MCF 10A (cell line): ENCODE results near the gene LRBA. TPM values are rescaled to one million over a fixed set of nuclear protein-coding genes. Genes with fewer than 3 reads are reported as not detected.

Experiments
- BruUV-seq: library from RNA; stranded (reverse); fragments of 400-500 nt; replicated peaks from 2 replicates; lab custom pipeline; 2021; lab: Mats Ljungman, UMichigan
- CTCF ChIA-PET: fragments of 300-600 bp; sonication (Branson Sonifier 250); formaldehyde crosslinking; extraction: SDS; loops from one replicate; lab custom pipeline; 2021; ENCODE audit warnings: antibody characterized with exemption, inconsistent platforms; lab: Yijun Ruan, JAX
- POLR2A ChIA-PET: fragments of 300-600, 350-650 bp; sonication (Branson Sonifier 250); formaldehyde crosslinking; extraction: SDS; loops from one replicate; lab custom pipeline; 2020; ENCODE audit warnings: antibody characterized with exemption, inconsistent platforms; lab: Yijun Ruan, JAX
- DNase-seq: peaks from one replicate; pipeline ENCODE4 v3.0.0-alpha.2; 2018; ENCODE audit not compliant: unreplicated experiment
- H3K27ac Mint-ChIP-seq: one replicate; pipeline ENCODE4 v1.8.0; 2022; ENCODE audit warnings: mild to moderate bottlenecking, low read depth, mixed read lengths; ENCODE audit not compliant: unreplicated experiment
- H3K27me3 Mint-ChIP-seq: one replicate; pipeline ENCODE4 v1.8.0; 2022; ENCODE audit warnings: mixed read lengths; ENCODE audit not compliant: insufficient read depth, unreplicated experiment
- H3K36me3 Mint-ChIP-seq: one replicate; pipeline ENCODE4 v1.8.0; 2022; ENCODE audit warnings: mild to moderate bottlenecking, moderate library complexity, mixed read lengths; ENCODE audit not compliant: insufficient read depth, unreplicated experiment
- H3K4me1 Mint-ChIP-seq: one replicate; pipeline ENCODE4 v1.8.0; 2022; ENCODE audit warnings: mixed read lengths; ENCODE audit not compliant: insufficient read depth, unreplicated experiment
- H3K4me3 Mint-ChIP-seq: one replicate; pipeline ENCODE4 v1.8.0; 2022; ENCODE audit warnings: mild to moderate bottlenecking, moderate library complexity, mixed read lengths; ENCODE audit not compliant: unreplicated experiment
- H3K9me3 Mint-ChIP-seq: one replicate; pipeline ENCODE4 v1.8.0; 2022; ENCODE audit warnings: mixed read lengths; ENCODE audit not compliant: unreplicated experiment
- intact Hi-C: fragments of 100-400 bp; cut with micrococcal nuclease; formaldehyde crosslinking; loops from 2 replicates; pipeline ENCODE4 v1.14.1; 2022
- total RNA-seq: library from RNA; stranded (reverse); gene quantifications from 2 replicates; pipeline ENCODE4 v1.2.3, GENCODE V29; 2022
- TF ChIP-seq, protein P1 (sequence below): fragments of 200-600 bp; IDR thresholded peaks from one replicate; pipeline ENCODE4 v1.8.0; 2022; ENCODE audit warnings: antibody characterized with exemption, mild to moderate bottlenecking; ENCODE audit not compliant: unreplicated experiment

The LRBA gene
- total RNA-seq, 1 experiment from 2014 or later, result 64.5 TPM

DNA sequence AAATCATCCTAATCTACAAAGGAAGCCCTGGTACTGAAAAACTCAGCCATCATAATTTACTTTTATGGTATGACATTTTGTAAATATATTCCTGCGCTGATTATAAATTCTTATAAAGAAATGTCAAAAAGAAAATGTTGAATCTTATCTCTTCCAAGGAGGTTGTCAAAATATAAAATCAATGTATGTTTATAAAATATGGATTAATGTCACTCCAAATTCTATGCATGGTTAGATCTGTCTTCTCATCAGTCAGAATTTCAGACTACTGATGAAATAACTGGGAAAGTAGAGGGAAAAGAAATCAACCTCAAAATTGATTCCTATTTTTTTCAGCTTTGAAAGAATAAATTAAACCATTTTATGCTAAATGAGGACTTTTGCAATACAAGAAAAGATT is 553.1 kb downstream of the LRBA start:
- no peaks in the 10 kb centered on the region for H3K4me1 Mint-ChIP-seq
- H3K4me3 Mint-ChIP-seq, result no peak overlapping the region
- H3K9me3 Mint-ChIP-seq, result no peaks in the 10 kb centered on the region
- ChIA-PET POLR2A (no interaction called here), CTCF (no interaction called here)
- H3K27me3 Mint-ChIP-seq, result no peaks in the 10 kb centered on the region
- H3K36me3 Mint-ChIP-seq, result no peaks in the 10 kb centered on the region
- no TSS peak for BruUV-seq
- TF ChIP-seq, protein P1, sequence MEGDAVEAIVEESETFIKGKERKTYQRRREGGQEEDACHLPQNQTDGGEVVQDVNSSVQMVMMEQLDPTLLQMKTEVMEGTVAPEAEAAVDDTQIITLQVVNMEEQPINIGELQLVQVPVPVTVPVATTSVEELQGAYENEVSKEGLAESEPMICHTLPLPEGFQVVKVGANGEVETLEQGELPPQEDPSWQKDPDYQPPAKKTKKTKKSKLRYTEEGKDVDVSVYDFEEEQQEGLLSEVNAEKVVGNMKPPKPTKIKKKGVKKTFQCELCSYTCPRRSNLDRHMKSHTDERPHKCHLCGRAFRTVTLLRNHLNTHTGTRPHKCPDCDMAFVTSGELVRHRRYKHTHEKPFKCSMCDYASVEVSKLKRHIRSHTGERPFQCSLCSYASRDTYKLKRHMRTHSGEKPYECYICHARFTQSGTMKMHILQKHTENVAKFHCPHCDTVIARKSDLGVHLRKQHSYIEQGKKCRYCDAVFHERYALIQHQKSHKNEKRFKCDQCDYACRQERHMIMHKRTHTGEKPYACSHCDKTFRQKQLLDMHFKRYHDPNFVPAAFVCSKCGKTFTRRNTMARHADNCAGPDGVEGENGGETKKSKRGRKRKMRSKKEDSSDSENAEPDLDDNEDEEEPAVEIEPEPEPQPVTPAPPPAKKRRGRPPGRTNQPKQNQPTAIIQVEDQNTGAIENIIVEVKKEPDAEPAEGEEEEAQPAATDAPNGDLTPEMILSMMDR, result no peak
- intact Hi-C loops, result no loop called here
- H3K27ac Mint-ChIP-seq, result no peak overlapping the region
- DNase-seq, result no peak

DNA sequence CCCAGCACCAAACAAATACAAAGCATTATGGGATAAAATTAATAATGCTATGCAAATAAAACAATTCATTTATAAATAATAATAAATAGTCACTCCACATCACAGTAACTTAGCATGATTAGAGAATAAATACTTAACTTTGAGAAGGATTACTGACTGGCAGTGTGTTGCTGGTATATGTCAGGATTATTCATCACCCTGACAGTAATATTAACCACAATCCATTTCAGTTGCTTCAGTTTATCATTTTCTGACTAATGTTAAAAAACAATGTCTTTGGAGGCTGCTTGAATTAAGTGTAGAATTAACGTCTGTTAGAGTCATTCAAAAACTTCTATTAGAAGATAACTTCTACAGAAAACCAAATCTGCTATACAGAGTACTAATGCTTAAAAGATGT is 557.3 kb downstream of the LRBA start:
- Mint-ChIP-seq H3K36me3 (no peaks in the 10 kb centered on the region), H3K4me1 (no peaks in the 10 kb centered on the region), H3K9me3 (no peaks in the 10 kb centered on the region), H3K27me3 (no peaks in the 10 kb centered on the region), H3K27ac (no peak overlapping the region), H3K4me3 (no peak overlapping the region)
- no peak for DNase-seq
- no TSS peak for BruUV-seq
- TF ChIP-seq, protein P1, result no peak
- POLR2A ChIA-PET, result no interaction called here
- intact Hi-C loops, result no loop called here
- CTCF ChIA-PET, result no interaction called here

DNA sequence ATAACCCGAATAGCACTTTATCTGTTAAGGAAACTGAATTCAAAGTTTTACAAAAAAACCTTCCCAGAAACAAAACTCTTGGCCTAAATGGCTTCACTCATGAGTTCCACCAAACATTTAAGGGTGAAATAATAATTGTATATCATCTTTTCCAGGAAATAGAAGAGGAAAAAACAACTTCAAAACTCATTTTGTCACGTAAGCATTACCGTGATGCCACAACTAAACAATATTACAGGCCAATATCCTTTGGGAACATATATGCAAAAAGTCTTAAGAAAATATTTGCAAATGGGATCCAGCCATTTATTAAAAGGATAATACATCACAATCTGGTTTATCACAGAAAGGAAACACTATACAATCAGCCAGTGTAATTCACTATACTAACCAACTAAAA is 563.2 kb downstream of the LRBA start:
- DNase-seq, result no peak
- Mint-ChIP-seq H3K4me1 (no peaks in the 10 kb centered on the region), H3K36me3 (peaks cover 6% of the 10 kb centered on the region), H3K9me3 (no peaks in the 10 kb centered on the region), H3K27ac (no peak overlapping the region), H3K4me3 (no peak overlapping the region), H3K27me3 (no peaks in the 10 kb centered on the region)
- TF ChIP-seq, protein P1, result no peak
- BruUV-seq, result no TSS peak
- ChIA-PET POLR2A (no interaction called here), CTCF (no interaction called here)
- intact Hi-C loops, result no loop called here

DNA sequence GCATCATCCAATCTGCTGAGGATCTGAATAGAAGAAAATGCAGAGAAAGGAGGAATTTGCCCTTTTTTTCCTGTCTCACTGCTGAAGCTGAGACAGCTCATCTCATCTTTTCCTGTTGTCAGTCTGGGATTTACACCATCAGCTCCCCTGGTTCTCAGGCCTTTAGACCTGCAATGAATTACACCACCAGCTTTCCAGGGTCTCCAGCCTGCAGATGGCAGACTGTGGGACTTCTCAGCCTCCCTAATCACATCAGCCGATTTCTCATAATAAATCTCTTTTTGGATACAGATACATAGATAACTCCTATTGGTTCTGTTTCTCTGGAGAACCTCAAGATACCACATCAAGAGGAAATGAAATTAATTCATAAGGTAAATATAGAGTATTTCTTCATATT is 567.7 kb downstream of the LRBA start:
- Mint-ChIP-seq H3K27me3 (no peaks in the 10 kb centered on the region), H3K36me3 (peaks cover 6% of the 10 kb centered on the region), H3K4me1 (no peaks in the 10 kb centered on the region), H3K27ac (no peak overlapping the region), H3K4me3 (no peak overlapping the region), H3K9me3 (no peaks in the 10 kb centered on the region)
- TF ChIP-seq, protein P1, result no peak
- POLR2A ChIA-PET, result no interaction called here
- CTCF ChIA-PET, result no interaction called here
- intact Hi-C loops, result no loop called here
- BruUV-seq, result no TSS peak
- DNase-seq, result no peak
